A673 (cell line): ENCODE results near the gene TOMT.

ENCODE experiments used
- CTCF ChIP-seq: fragments of 300-800, 200-600 bp; sonication (generic); conservative IDR thresholded peaks from 2 replicates; pipeline ENCODE4 v1.5.1; 2017; ENCODE audit warnings: low read depth, mild to moderate bottlenecking, antibody characterized with exemption, low read length, moderate library complexity, mixed read lengths
- EZH2 ChIP-seq: fragments of 200-600 bp; sonication (generic); IDR thresholded peaks from 2 replicates; pipeline ENCODE4 v1.6.1; 2017; ENCODE audit warnings: borderline replicate concordance, low read depth, mild to moderate bottlenecking, mixed read lengths, antibody characterized with exemption, low read length; ENCODE audit not compliant: poor library complexity, severe bottlenecking

GRCh38 chr11:72120930-72121329 lies 15.2 kb downstream of the TOMT start:
- TF ChIP-seq CTCF (no peak), EZH2 (no peak)
